NB4 (cell line): ENCODE data around the gene LAMA4.

Experiments
- DNase-seq: peaks from one replicate; pipeline ENCODE4 v3.0.0; 2010; ENCODE audit warnings: low read depth
- H3K4me3 ChIP-seq: one replicate; pipeline ENCODE4 v1.5.1; 2011; ENCODE audit warnings: mild to moderate bottlenecking, low read depth, low read length, moderate library complexity
- MYC ChIP-seq: IDR thresholded peaks from 2 replicates; pipeline ENCODE4 v1.6.1; 2011; ENCODE audit warnings: low read depth, low read length
- POLR2A ChIP-seq: IDR thresholded peaks from 2 replicates; pipeline ENCODE4 v1.6.1; 2011; ENCODE audit warnings: mild to moderate bottlenecking; ENCODE audit not compliant: insufficient read length; ENCODE audit errors: extremely low read depth
- TF ChIP-seq, protein P1 (sequence below): IDR thresholded peaks from 2 replicates; pipeline ENCODE4 v1.6.1; 2011; ENCODE audit warnings: low read depth, low read length
- TF ChIP-seq, protein P2 (sequence below): IDR thresholded peaks from one replicate; pipeline ENCODE4 v1.5.1; 2012; ENCODE audit warnings: low read depth, low read length

Gene LAMA4

DNA sequence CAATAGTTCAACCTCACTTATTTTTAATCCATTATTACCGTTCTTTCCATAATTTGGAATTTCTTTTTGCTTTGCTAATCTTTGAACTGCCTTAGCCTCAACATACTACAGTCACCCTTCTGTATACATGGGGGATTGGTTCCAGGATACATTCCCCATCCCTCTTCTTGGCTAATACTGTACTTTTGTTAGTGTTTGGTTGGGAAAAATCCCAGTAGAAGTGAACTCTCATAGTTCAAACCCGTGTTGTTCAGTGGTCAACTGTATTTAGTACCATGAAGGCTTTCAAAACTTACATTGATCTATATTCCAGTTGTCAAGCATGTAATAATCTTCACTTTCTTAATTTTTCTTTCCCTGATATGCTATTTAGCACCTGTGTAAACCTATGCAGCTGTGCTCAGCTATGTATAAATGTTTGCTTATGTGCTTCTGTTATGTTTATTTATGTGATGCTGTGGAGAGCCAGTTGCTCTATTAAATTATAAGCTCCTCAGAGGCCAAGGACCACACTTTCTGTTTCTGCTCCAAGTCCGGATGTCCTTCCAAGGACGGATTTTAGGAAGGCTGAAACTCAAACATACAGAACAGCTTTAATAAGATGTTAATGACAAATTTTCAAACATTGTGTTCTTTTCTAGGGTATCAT lies 33.3 kb upstream of the LAMA4 start:
- TF ChIP-seq, protein P1, sequence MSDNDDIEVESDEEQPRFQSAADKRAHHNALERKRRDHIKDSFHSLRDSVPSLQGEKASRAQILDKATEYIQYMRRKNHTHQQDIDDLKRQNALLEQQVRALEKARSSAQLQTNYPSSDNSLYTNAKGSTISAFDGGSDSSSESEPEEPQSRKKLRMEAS = no peak
- TF ChIP-seq, protein P2, sequence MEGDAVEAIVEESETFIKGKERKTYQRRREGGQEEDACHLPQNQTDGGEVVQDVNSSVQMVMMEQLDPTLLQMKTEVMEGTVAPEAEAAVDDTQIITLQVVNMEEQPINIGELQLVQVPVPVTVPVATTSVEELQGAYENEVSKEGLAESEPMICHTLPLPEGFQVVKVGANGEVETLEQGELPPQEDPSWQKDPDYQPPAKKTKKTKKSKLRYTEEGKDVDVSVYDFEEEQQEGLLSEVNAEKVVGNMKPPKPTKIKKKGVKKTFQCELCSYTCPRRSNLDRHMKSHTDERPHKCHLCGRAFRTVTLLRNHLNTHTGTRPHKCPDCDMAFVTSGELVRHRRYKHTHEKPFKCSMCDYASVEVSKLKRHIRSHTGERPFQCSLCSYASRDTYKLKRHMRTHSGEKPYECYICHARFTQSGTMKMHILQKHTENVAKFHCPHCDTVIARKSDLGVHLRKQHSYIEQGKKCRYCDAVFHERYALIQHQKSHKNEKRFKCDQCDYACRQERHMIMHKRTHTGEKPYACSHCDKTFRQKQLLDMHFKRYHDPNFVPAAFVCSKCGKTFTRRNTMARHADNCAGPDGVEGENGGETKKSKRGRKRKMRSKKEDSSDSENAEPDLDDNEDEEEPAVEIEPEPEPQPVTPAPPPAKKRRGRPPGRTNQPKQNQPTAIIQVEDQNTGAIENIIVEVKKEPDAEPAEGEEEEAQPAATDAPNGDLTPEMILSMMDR = no peak
- TF ChIP-seq MYC (no peak), POLR2A (no peak)
- no peak overlapping the region for H3K4me3 ChIP-seq
- no peak for DNase-seq

DNA sequence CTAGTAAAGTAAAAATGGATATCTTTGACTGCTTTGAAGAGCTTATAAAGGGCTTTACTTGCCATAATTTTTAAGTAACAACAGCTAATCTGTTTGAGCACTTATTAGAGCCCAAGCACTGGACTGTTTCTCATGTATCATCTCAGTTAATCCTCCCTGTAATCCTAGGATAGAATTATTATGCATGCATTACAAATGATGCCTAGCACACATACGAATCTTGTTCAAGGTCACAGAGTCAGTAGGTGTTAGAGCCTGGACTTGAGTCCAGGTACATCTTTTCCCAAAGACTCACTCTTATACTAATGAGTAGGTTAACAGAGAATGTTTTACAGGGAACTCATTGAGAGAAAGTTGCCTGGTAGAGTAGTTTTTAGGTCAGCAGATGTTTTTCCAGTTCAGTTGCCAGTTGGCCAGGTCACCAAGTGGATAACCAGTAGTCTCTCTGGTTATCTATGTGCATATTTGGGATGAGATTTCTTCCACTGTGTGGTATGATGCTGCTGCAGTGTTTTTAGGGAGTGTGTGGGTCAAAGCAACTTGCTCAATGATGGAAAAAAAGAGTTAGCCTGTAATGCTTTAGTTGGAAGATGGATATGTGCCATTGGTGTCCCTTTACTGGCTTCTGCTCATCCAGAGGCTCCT lies 32.3 kb upstream of the LAMA4 start:
- no peak overlapping the region for H3K4me3 ChIP-seq
- DNase-seq = no peak
- TF ChIP-seq MYC (no peak), POLR2A (no peak)
- TF ChIP-seq, protein P2 = no peak
- TF ChIP-seq, protein P1 = no peak

DNA sequence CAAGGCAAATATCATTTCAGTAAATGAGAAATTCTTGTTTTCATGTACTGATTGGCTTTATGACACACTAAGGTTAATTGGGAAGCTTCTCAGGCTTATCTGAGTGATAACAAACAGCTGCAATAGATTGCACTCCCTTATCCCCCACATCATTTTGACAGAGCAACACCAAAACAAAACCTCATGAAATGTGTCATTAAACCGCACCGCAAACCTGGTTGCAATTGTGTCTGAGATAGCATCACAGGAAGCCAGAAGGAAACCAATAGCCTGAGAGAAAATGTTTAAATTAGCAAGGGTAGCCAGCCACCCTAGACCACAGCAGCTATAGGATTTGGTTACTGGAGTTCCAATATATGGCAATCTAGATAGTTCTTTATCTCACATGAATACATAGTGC lies 31.6 kb upstream of the LAMA4 start:
- no peak overlapping the region for H3K4me3 ChIP-seq
- no peak for TF ChIP-seq POLR2A
- TF ChIP-seq, protein P1 = 0 out of 2 replicates have a peak, but pooled peaks have one; percentile 13
- DNase-seq = peak; percentile 73

DNA sequence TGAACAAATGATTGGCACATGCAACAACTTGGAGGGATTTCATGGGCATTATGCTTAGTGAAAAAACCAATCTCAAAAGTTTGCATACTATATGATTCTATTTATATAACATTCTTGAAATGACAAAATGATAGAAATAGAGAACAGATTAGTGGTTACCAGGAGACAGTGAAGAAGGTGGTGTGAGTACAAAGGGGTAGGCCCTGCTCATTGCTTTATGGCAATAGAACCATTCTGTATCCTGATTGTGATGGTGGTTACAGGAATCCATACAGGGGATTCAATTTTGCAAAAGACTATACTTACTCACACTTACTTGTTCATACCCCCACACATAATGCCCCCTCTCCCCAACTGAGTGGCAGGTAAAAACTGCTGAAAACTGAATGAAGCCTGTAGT lies 30.2 kb upstream of the LAMA4 start:
- H3K4me3 ChIP-seq = no peak overlapping the region
- TF ChIP-seq MYC (no peak), POLR2A (no peak)
- TF ChIP-seq, protein P2 = no peak
- TF ChIP-seq, protein P1 = no peak
- no peak for DNase-seq

DNA sequence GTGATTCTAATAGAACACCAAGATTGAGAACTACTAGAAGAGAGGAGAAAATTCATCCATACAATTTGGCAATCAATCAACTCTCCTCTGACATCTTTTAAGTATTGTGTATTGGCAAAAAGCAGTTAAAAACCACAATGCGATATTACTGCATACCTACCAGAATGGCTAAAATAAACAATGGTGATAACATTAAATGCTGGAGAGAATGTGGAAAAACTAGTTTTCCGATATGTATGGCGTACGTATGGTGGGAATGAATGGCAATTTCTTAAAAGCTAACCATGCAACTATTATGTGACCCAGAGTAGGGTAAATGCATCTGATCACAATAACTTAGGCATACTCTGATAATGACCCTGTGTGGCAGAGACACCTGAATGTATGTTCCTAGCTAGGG lies 29.3 kb upstream of the LAMA4 start:
- H3K4me3 ChIP-seq = no peak overlapping the region
- no peak for DNase-seq
- TF ChIP-seq, protein P1 = no peak
- no peak for TF ChIP-seq POLR2A
- no peak for TF ChIP-seq MYC
- TF ChIP-seq, protein P2 = no peak

DNA sequence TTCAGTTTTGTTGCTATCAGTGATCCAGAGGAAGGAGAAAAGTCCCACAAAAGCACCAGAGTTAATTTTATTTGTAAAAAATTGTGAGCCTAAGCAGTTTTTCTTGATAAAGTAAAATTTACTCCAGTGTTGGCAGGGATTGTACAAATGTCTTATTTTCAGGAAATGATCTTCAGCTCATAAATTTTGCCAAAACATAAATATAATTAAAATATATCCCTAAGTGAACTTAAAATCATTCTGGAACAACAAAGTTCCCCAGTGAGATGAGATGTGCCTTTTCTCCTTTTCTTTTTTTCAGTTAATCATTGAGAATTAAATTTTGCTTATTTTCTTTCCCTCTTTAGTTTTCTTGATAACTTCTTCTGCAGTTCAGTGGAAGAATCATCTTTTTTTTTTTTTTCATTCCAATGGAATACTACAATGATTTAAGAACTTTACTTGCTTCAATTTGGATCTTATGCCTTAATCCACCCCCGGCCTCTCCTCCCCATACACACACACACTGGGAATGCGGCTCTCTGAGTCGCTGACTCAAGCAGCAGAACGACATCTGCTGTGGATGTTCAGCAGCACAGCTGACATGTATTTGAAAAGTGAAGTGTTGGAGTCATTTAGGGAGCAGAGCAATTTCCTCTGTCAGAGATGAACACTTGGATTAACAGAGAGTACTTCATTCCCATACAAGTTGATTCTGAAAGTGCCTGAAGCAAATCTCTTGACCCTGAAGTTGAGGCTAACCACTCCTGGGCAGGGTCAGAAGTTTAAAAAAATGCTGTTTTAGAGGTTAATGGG lies 27.7 kb upstream of the LAMA4 start:
- no peak for DNase-seq
- H3K4me3 ChIP-seq = no peak overlapping the region
- TF ChIP-seq, protein P1 = no peak
- TF ChIP-seq, protein P2 = no peak
- TF ChIP-seq POLR2A (no peak), MYC (no peak)
